Neuronal stem cell (in vitro differentiated cells): ENCODE measurements around the gene PRSS56.

Experiments used
- DNase-seq: peaks from one replicate; pipeline ENCODE4 v3.0.0-alpha.2; 2013; ENCODE audit warnings: low spot score
- H2AFZ ChIP-seq: one replicate; pipeline ENCODE4 v1.6.1; 2013; ENCODE audit warnings: mild to moderate bottlenecking, low read length, inconsistent platforms
- H2AK5ac ChIP-seq: 2 replicates; pipeline ENCODE4 v1.6.1; 2013; ENCODE audit warnings: low read depth, mild to moderate bottlenecking, inconsistent platforms, low read length, moderate library complexity, mixed read lengths
- H2BK120ac ChIP-seq: 2 replicates; pipeline ENCODE4 v1.6.1; 2013; ENCODE audit warnings: low read depth, mild to moderate bottlenecking, inconsistent platforms, low read length, moderate library complexity, mixed read lengths
- H2BK12ac ChIP-seq: one replicate; pipeline ENCODE4 v1.6.1; 2013; ENCODE audit warnings: low read length, inconsistent platforms
- H2BK15ac ChIP-seq: 2 replicates; pipeline ENCODE4 v1.6.1; 2013; ENCODE audit warnings: mild to moderate bottlenecking, low read length, inconsistent platforms, mixed read lengths
- H2BK5ac ChIP-seq: one replicate; pipeline ENCODE4 v1.6.1; 2013; ENCODE audit warnings: inconsistent platforms, mild to moderate bottlenecking, low read length, moderate library complexity
- H3K14ac ChIP-seq: one replicate; pipeline ENCODE4 v1.6.1; 2013; ENCODE audit warnings: low read length, inconsistent platforms
- H3K18ac ChIP-seq: 2 replicates; pipeline ENCODE4 v1.6.1; 2013; ENCODE audit warnings: low read length, inconsistent platforms
- H3K23ac ChIP-seq: 2 replicates; pipeline ENCODE4 v1.6.1; 2013; ENCODE audit warnings: low read depth, mild to moderate bottlenecking, mixed read lengths, low read length, inconsistent platforms; ENCODE audit not compliant: poor library complexity
- H3K27ac ChIP-seq: replicated peaks from 3 replicates; pipeline ENCODE4 v1.5.1; 2013; ENCODE audit warnings: low read length, inconsistent platforms
- H3K27me3 ChIP-seq, 3 experiments: 2 replicates each; pipeline ENCODE4 v1.6.1; 2013; ENCODE audit warnings: low read length in 3 of 3, mild to moderate bottlenecking in 2 of 3, inconsistent platforms in 1 of 3, low read depth in 1 of 3, mixed read lengths in 1 of 3, moderate library complexity in 1 of 3; ENCODE audit not compliant: control insufficient read depth in 3 of 3, insufficient read depth in 3 of 3
- H3K36me3 ChIP-seq, 2 donors: replicated peaks in 1 of 2; 2 replicates each; pipeline ENCODE4 v1.6.1; 2013; ENCODE audit warnings: low read length in 2 of 2; ENCODE audit not compliant: control insufficient read depth in 2 of 2, insufficient read depth in 2 of 2
- H3K4ac ChIP-seq: 2 replicates; pipeline ENCODE4 v1.6.1; 2013; ENCODE audit warnings: inconsistent platforms, mild to moderate bottlenecking, low read length, moderate library complexity
- H3K4me1 ChIP-seq, 2 donors: 1 replicate in 1 of 2; 2 replicates in 1 of 2; pipeline ENCODE4 v1.6.1; 2013; ENCODE audit warnings: low read length in 2 of 2, low read depth in 1 of 2; ENCODE audit not compliant: control insufficient read depth in 2 of 2, insufficient read depth in 1 of 2
- H3K4me2 ChIP-seq: one replicate; pipeline ENCODE4 v1.6.1; 2013; ENCODE audit warnings: mild to moderate bottlenecking, low read length, inconsistent platforms; ENCODE audit not compliant: insufficient read depth, poor library complexity, severe bottlenecking
- H3K4me3 ChIP-seq, 2 donors: 2 replicates each; pipeline ENCODE4 v1.5.1; 2013; ENCODE audit warnings: low read length in 2 of 2, mild to moderate bottlenecking in 2 of 2, inconsistent platforms in 1 of 2, moderate library complexity in 1 of 2
- H3K79me1 ChIP-seq: one replicate; pipeline ENCODE4 v1.6.1; 2013; ENCODE audit warnings: low read depth, mild to moderate bottlenecking, inconsistent platforms, low read length, moderate library complexity
- H3K9ac ChIP-seq: one replicate; pipeline ENCODE4 v1.6.1; 2013; ENCODE audit warnings: mild to moderate bottlenecking, low read depth, low read length, inconsistent platforms; ENCODE audit not compliant: poor library complexity
- H3K9me3 ChIP-seq, 2 donors: replicated peaks in 1 of 2; 2 replicates each; pipeline versions ENCODE3 to v1.6.1; 2013; ENCODE audit warnings: low read length in 2 of 2, mild to moderate bottlenecking in 2 of 2, inconsistent platforms in 1 of 2, low read depth in 1 of 2, mixed read lengths in 1 of 2, moderate library complexity in 1 of 2; ENCODE audit not compliant: control insufficient read depth in 2 of 2, insufficient read depth in 1 of 2
- H4K8ac ChIP-seq: one replicate; pipeline ENCODE4 v1.6.1; 2013; ENCODE audit warnings: low read depth, mild to moderate bottlenecking, inconsistent platforms, low read length, moderate library complexity
- H4K91ac ChIP-seq: one replicate; pipeline ENCODE4 v1.6.1; 2013; ENCODE audit warnings: low read length, low read depth, mild to moderate bottlenecking, inconsistent platforms; ENCODE audit not compliant: poor library complexity
- WGBS, 2 donors: extraction: QIAGEN DNeasy Blood & Tissue Kit; methylation state at CpG; one replicate each; pipeline ENCODE4 v1.1.7; 2013; ENCODE audit warnings: missing lambda C conversion rate in 2 of 2, mixed read lengths in 1 of 2; ENCODE audit not compliant: insufficient read length in 2 of 2, insufficient replicate concordance in 1 of 2; ENCODE audit errors: extremely low coverage in 2 of 2; 5-methylcytosine and 5-hydroxymethylcytosine counted together

PRSS56 gene

GRCh38 chr2:232487385-232488096, 32.6 kb upstream of the PRSS56 start, which contains the start of gene ECEL1:
ECEL1 (minus strand) TSS chr2:232487834; CDS start chr2:232486653, 1,181 bp downstream.
- Histone ChIP-seq H3K4me1 (peaks cover 0 to 12% of the 10 kb centered on the region in 2 donors), H2BK120ac (peak within 1 kb of the TSS; percentile 95), H3K79me1 (peaks cover 8% of the 10 kb centered on the region), H4K8ac (peak within 1 kb of the TSS; percentile 9), H3K4ac (no peak within 1 kb of the TSS), H3K27me3 (peaks cover 26 to 98% (median 47%) of the 10 kb centered on the region in 3 experiments), H3K18ac (peak within 1 kb of the TSS; percentile 96), H3K14ac (peak within 1 kb of the TSS; percentile 56), H3K27ac (no peak within 1 kb of the TSS), H3K4me3 (peak within 1 kb of the TSS; percentile 24 to 78), H2AFZ (peak within 1 kb of the TSS; percentile 87), H2BK5ac (no peak within 1 kb of the TSS), H3K23ac (peak within 1 kb of the TSS; percentile 71), H3K9ac (peak within 1 kb of the TSS; percentile 76), H2BK15ac (no peak within 1 kb of the TSS), H2AK5ac (peak within 1 kb of the TSS; percentile 91), H3K36me3 (peaks cover 0 to 2% of the 10 kb centered on the region in 2 donors), H3K9me3 (peaks cover 0 to 7% of the 10 kb centered on the region in 2 donors), H4K91ac (no peak within 1 kb of the TSS), H3K4me2 (peak within 1 kb of the TSS; percentile 83), H2BK12ac (peak within 1 kb of the TSS; percentile 82)
- no CpG with 5 or more reads among the region's 102 CpGs for WGBS, 2 donors
- no peak for DNase-seq

- peaks cover 0 to 2% of the 10 kb centered on the region in 2 donors for H3K36me3 ChIP-seq
- peak overlapping the region; percentile 29 for H2AFZ ChIP-seq
- H3K4ac ChIP-seq = no peak overlapping the region
- no peak overlapping the region for H2BK120ac ChIP-seq
- H3K14ac ChIP-seq = no peak overlapping the region
- no peak overlapping the region for H3K27ac ChIP-seq
- H3K4me3 ChIP-seq = peak overlapping the region in 1 of 2 donors; percentile 78
- DNase-seq = no peak
- no peak overlapping the region for H3K23ac ChIP-seq
- no peak overlapping the region for H3K9ac ChIP-seq
- H2BK12ac ChIP-seq = no peak overlapping the region
- no peak overlapping the region for H2BK15ac ChIP-seq
- H4K91ac ChIP-seq = no peak overlapping the region
- H3K9me3 ChIP-seq = peaks cover 0 to 7% of the 10 kb centered on the region in 2 donors
- WGBS, 2 donors = no CpG with 5 or more reads among the region's 16 CpGs
- H2AK5ac ChIP-seq = no peak overlapping the region
- peak overlapping the region; percentile 83 for H3K4me2 ChIP-seq
- H3K18ac ChIP-seq = peak overlapping the region; percentile 92
- peaks cover 0 to 13% of the 10 kb centered on the region in 2 donors for H3K4me1 ChIP-seq
- peaks cover 8% of the 10 kb centered on the region for H3K79me1 ChIP-seq
- H4K8ac ChIP-seq = no peak overlapping the region
- H3K27me3 ChIP-seq = peaks cover 26 to 97% (median 47%) of the 10 kb centered on the region in 3 experiments
- no peak overlapping the region for H2BK5ac ChIP-seq
Observed at GRCh38 chr2:232488097-232488711, 32.0 kb upstream of the PRSS56 start.

GRCh38 chr2:232488721-232489300, 31.4 kb upstream of the PRSS56 start:
- no peak overlapping the region for H2BK15ac ChIP-seq
- no peak overlapping the region for H2BK5ac ChIP-seq
- peak overlapping the region; percentile 39 for H3K18ac ChIP-seq
- H3K4ac ChIP-seq = no peak overlapping the region
- peak overlapping the region; percentile 22 for H2AK5ac ChIP-seq
- no peak for DNase-seq
- no peak overlapping the region for H2BK120ac ChIP-seq
- no peak overlapping the region for H4K91ac ChIP-seq
- H2BK12ac ChIP-seq = no peak overlapping the region
- WGBS, 2 donors = no CpG with 5 or more reads among the region's 5 CpGs
- H3K9ac ChIP-seq = no peak overlapping the region
- peaks cover 0 to 7% of the 10 kb centered on the region in 2 donors for H3K9me3 ChIP-seq
- H3K27ac ChIP-seq = no peak overlapping the region
- no peak overlapping the region for H3K23ac ChIP-seq
- H3K79me1 ChIP-seq = peaks cover 8% of the 10 kb centered on the region
- no peak overlapping the region for H4K8ac ChIP-seq
- no peak overlapping the region for H2AFZ ChIP-seq
- no peak overlapping the region for H3K4me2 ChIP-seq
- H3K14ac ChIP-seq = no peak overlapping the region
- peaks cover 26 to 97% (median 45%) of the 10 kb centered on the region in 3 experiments for H3K27me3 ChIP-seq
- peaks cover 0 to 2% of the 10 kb centered on the region in 2 donors for H3K36me3 ChIP-seq
- H3K4me1 ChIP-seq = peaks cover 0 to 16% of the 10 kb centered on the region in 2 donors
- no peak overlapping the region for H3K4me3 ChIP-seq
